Stimulated activated CD8-positive, alpha-beta memory T cell treated with anti-CD3 and anti-CD28 coated beads, Interleukin-15, amount 100 ng/mL, for 24 hours (primary cell): ENCODE measurements around the gene CCDC69.

Experiments
- DNase-seq: peaks from one replicate; pipeline ENCODE4 v3.0.0-alpha.2; 2020; ENCODE audit warnings: low read depth

CCDC69 gene

DNA sequence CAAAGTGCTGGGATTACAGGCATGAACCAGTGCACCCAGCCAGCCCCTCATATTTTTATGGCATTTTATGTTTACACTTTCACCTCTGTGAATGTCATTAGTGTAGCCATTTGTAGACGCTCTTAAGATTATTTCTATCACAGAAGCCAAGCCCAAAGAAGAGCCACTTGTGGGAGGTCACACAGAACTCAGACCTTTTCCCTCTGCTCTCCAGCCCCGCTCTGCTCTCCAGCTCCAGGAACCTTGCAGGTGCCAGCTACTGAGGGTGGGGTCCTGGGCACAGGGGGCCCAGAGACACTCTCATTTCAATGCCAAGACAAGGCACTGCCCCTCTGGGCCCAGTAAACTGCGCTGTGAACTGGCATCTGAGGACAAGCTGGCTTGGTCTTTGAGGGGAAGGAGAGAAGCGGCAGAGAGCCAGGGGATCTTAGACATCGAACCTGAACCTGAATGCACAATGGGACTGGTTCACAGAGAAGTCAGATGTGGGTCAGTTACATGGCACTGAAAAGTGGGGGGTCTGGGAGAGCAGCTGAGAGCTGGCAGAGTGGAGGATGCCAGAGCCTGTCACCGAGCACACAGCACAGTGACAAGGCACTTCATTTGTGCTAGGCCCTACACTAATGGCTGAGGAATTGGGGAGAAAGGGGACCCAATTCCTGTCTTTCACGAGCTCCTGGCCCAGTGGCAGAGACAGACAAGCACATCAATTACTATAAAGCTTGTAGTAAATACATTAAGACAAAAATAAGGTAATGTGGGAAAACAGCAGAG lies 83.0 kb downstream of the CCDC69 start:
- no peak for DNase-seq

- DNase-seq, result no peak
Measured at GRCh38 chr5:151139646-151140045, 84.2 kb downstream of the CCDC69 start.

- no peak for DNase-seq
Measured at GRCh38 chr5:151139015-151139414, 84.9 kb downstream of the CCDC69 start.

- DNase-seq, result no peak
Measured at GRCh38 chr5:151138114-151138513, 85.8 kb downstream of the CCDC69 start.

DNA sequence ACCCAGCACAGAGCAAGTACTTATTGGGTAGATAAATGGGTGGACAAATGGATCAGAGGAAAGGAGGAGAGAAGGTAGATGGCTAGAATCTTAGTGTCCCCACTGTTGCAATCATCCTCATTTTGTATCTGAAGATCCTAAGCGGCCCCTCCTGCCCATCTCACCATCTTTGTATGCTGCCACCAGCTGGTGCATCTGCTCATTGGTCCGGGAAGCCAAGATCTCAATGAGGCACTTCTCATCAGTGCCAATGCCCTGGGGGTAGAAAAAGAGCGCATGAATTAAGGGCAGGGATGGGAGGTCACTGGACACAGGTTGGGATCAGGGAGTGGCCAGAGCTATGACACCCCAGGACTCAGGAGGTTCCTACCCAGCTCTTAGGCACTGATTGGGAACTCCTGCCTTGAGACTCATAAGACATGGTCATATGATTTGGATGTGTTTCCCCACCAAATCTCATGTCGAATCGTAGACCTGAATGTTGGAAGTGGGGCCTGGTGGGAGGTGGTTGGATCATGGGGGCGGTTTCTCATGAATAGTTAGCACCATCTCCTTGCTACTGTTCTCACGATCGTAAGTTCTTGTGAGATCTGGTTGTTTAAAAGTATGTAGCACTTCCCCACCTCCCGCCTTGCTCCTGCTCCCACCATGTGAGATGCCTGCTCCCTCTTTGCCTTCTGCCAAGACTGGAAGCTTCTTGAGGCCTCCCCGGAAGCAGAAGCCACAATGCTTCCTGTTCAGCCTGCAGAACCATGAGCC lies 86.6 kb downstream of the CCDC69 start:
- DNase-seq, result no peak

GRCh38 chr5:151134228-151134627 lies 89.7 kb downstream of the CCDC69 start:
- no peak for DNase-seq

DNA sequence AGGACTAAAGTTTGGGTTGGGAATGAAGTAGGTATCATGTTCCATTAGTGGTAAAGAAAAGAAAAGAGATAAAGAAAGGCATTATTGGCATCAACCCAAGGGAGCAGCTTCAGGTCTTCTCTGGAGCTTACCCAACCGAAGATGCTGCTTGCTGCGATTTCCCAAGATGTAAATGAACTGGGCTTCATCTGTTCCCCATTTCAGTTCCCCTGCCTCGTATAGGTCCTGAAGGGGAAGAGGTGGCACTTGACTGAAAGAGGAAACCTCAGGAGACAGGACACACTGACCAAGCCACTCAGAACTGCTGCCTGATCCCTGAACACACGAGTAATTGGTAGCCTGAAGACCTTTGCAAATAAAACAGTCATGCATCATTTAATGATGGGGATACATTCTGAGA lies 90.9 kb downstream of the CCDC69 start:
- DNase-seq, result no peak
